HepG2 (cell line): ENCODE data around the gene ZMPSTE24. TPM values are rescaled to one million over a fixed set of nuclear protein-coding genes. Genes with fewer than 3 reads are reported as not detected.

ENCODE experiments used
- AHR ChIP-seq: IDR thresholded peaks from 2 replicates; pipeline ENCODE4 v1.6.1; 2018; ENCODE audit warnings: missing genetic modification reagents, missing compliant biosample characterization
- CEBPG ChIP-seq: IDR thresholded peaks from 2 replicates; pipeline ENCODE4 v1.6.1; 2016
- ETV5 ChIP-seq: IDR thresholded peaks from 2 replicates; pipeline ENCODE4 v1.6.1; 2018; ENCODE audit warnings: missing biosample characterization, missing genetic modification reagents, inconsistent platforms, borderline replicate concordance
- FOXA1 ChIP-seq, 2 experiments: fragments of 450-650 bp in 1 of 2; sonication (generic) in 1 of 2; formaldehyde crosslinking in 1 of 2; IDR thresholded peaks; 2 replicates each; pipeline versions ENCODE4 v1.4.0 to v1.6.1; 2016 to 2020; ENCODE audit warnings: missing genetic modification reagents in 1 of 2
- HES4 ChIP-seq: sonication (generic); formaldehyde crosslinking; IDR thresholded peaks from 2 replicates; pipeline ENCODE4 v1.9.0; 2021; ENCODE audit warnings: mild to moderate bottlenecking, missing genetic modification reagents, borderline replicate concordance
- HMGXB4 ChIP-seq, 2 experiments: sonication (generic) in 1 of 2; formaldehyde crosslinking in 1 of 2; IDR thresholded peaks; 2 replicates each; pipeline versions ENCODE4 v1.4.0 to v1.6.1; 2018 to 2020; ENCODE audit warnings: missing genetic modification reagents in 2 of 2, borderline replicate concordance in 1 of 2, low read depth in 1 of 2, mild to moderate bottlenecking in 1 of 2, missing biosample characterization in 1 of 2
- HOXA5 ChIP-seq: sonication (generic); formaldehyde crosslinking; IDR thresholded peaks from 2 replicates; pipeline ENCODE4 v1.4.0; 2020; ENCODE audit warnings: missing genetic modification reagents
- KDM2A ChIP-seq: sonication (generic); formaldehyde crosslinking; IDR thresholded peaks from 2 replicates; pipeline ENCODE4 v1.4.0; 2020; ENCODE audit warnings: low read depth, missing genetic modification reagents, borderline replicate concordance
- KLF6 ChIP-seq: IDR thresholded peaks from 2 replicates; pipeline ENCODE4 v1.8.0; 2016; ENCODE audit warnings: missing biosample characterization, missing genetic modification reagents
- NR2F1 ChIP-seq, 2 experiments: fragments of 450-650 bp in 1 of 2; formaldehyde crosslinking in 1 of 2; IDR thresholded peaks; 2 replicates each; pipeline versions ENCODE4 v1.5.0 to v1.6.1; 2016 to 2020; ENCODE audit warnings: mild to moderate bottlenecking in 1 of 2, missing compliant biosample characterization in 1 of 2, missing genetic modification reagents in 1 of 2, moderate library complexity in 1 of 2
- SMC3 ChIP-seq: IDR thresholded peaks from 2 replicates; pipeline ENCODE4 v1.6.1; 2011; ENCODE audit warnings: low read length, improper control_type of control experiment
- TRIM22 ChIP-seq: fragments of 450-650 bp; IDR thresholded peaks from 2 replicates; pipeline ENCODE4 v1.6.1; 2017
- WIZ ChIP-seq: sonication (generic); formaldehyde crosslinking; IDR thresholded peaks from 2 replicates; pipeline ENCODE4 v1.5.1; 2020; ENCODE audit warnings: mild to moderate bottlenecking, missing genetic modification reagents
- ZFP41 ChIP-seq: sonication (generic); formaldehyde crosslinking; IDR thresholded peaks from 2 replicates; pipeline ENCODE4 v1.4.0; 2020; ENCODE audit warnings: mild to moderate bottlenecking, missing genetic modification reagents, borderline replicate concordance
- ZMYM3 ChIP-seq: sonication (generic); formaldehyde crosslinking; IDR thresholded peaks from 2 replicates; pipeline ENCODE4 v1.5.1; 2020; ENCODE audit warnings: mild to moderate bottlenecking, missing genetic modification reagents
- ZNF432 ChIP-seq: sonication (generic); formaldehyde crosslinking; IDR thresholded peaks from 2 replicates; pipeline ENCODE4 v1.5.0; 2020; ENCODE audit warnings: missing genetic modification reagents, mild to moderate bottlenecking, borderline replicate concordance
- ZNF512 ChIP-seq: sonication (generic); formaldehyde crosslinking; IDR thresholded peaks from 2 replicates; pipeline ENCODE4 v1.4.0; 2020; ENCODE audit warnings: mild to moderate bottlenecking, missing genetic modification reagents
- ZNF556 ChIP-seq: sonication (generic); formaldehyde crosslinking; IDR thresholded peaks from 2 replicates; pipeline ENCODE4 v1.4.0; 2020; ENCODE audit warnings: mild to moderate bottlenecking, missing genetic modification reagents, borderline replicate concordance
- ZNF713 ChIP-seq: sonication (generic); formaldehyde crosslinking; IDR thresholded peaks from 2 replicates; pipeline ENCODE4 v1.4.0; 2020; ENCODE audit warnings: mild to moderate bottlenecking, missing genetic modification reagents
- ZNF737 ChIP-seq: sonication (generic); formaldehyde crosslinking; IDR thresholded peaks from 2 replicates; pipeline ENCODE4 v1.5.0; 2020; ENCODE audit warnings: missing genetic modification reagents, mild to moderate bottlenecking, borderline replicate concordance
- ZNF746 ChIP-seq: sonication (generic); formaldehyde crosslinking; IDR thresholded peaks from 2 replicates; pipeline ENCODE4 v1.8.0; 2022; ENCODE audit warnings: mild to moderate bottlenecking, missing genetic modification reagents
- ZNF790 ChIP-seq: sonication (generic); formaldehyde crosslinking; IDR thresholded peaks from 2 replicates; pipeline ENCODE4 v1.8.0; 2022; ENCODE audit warnings: missing genetic modification reagents, mild to moderate bottlenecking, borderline replicate concordance
- ZNF800 ChIP-seq: sonication (generic); formaldehyde crosslinking; IDR thresholded peaks from 2 replicates; pipeline ENCODE4 v1.4.0; 2020; ENCODE audit warnings: missing genetic modification reagents
- ZSCAN30 ChIP-seq: sonication (generic); formaldehyde crosslinking; IDR thresholded peaks from 2 replicates; pipeline ENCODE4 v1.5.0; 2020; ENCODE audit warnings: mild to moderate bottlenecking, missing genetic modification reagents
- polyA plus RNA-seq, 8 experiments: library from polyadenylated mRNA; depleted of rRNA in 3 of 8; stranded (reverse) in 7 of 8; unstranded in 1 of 8; fragments of >200 nt; fragmentation: Illumina TruSeq in 4 of 8; extraction: Trizol in 4 of 8; gene quantifications; 2 replicates each; pipeline versions ENCODE4 v1.2.1 to v1.2.3, GENCODE V29; 2011 to 2016; ENCODE audit warnings: low read depth in 4 of 8, missing spikeins in 1 of 8, mixed read lengths in 1 of 8; ENCODE audit not compliant: insufficient read depth in 1 of 8
- total RNA-seq, 5 experiments: library from RNA; depleted of rRNA; stranded (reverse); fragments of >200 nt; fragmentation: Illumina TruSeq; extraction: Trizol; gene quantifications; 2 replicates each; pipeline ENCODE4 v1.2.3, GENCODE V29; 2016; ENCODE audit warnings: low read depth in 1 of 5

The ZMPSTE24 gene
- total and polyA plus RNA-seq, 2 of the 13 experiments (the other 11 are each of a cell fraction or from before 2014, with no cell fraction given): 13.6 to 60.2 TPM

- TF ChIP-seq ZFP41 (CRISPR knock-in tag) (no peak), ZNF800 (CRISPR knock-in tag) (0 out of 2 replicates have a peak, but pooled peaks have one; percentile 53), CEBPG (CRISPR knock-in tag) (peak; percentile 84), TRIM22 (no peak), HES4 (no peak), AHR (CRISPR knock-in tag) (0 out of 2 replicates have a peak, but pooled peaks have one; percentile 60), ZNF713 (CRISPR knock-in tag) (no peak; the same call in 1 of the 2 replicates), ZNF746 (CRISPR knock-in tag) (no peak), HMGXB4 (CRISPR knock-in tag; IDR thresholded peaks at IDR 0.05; ENCODE audit: borderline replicate concordance in 1 of 2, low read depth in 1 of 2) (peak; percentile 73 to 75; a peak in 3 of 4 replicates), ETV5 (CRISPR knock-in tag) (peak; percentile 74), KLF6 (CRISPR knock-in tag) (no peak), FOXA1 (IDR thresholded peaks at IDR 0.05) (no peak), FOXA1 (CRISPR knock-in tag; IDR thresholded peaks at IDR 0.05) (peak; percentile 7; the same call in 1 of the 2 replicates), ZMYM3 (CRISPR knock-in tag) (peak; percentile 84), ZNF737 (CRISPR knock-in tag) (no peak), KDM2A (CRISPR knock-in tag) (peak; percentile 54; the same call in 1 of the 2 replicates), SMC3 (peak; percentile 96), ZNF790 (no peak), HOXA5 (peak; percentile 45; the same call in 1 of the 2 replicates), ZNF512 (CRISPR knock-in tag) (no peak), ZSCAN30 (CRISPR knock-in tag) (no peak), ZNF556 (CRISPR knock-in tag) (0 out of 2 replicates have a peak, but pooled peaks have one; percentile 67), ZNF432 (no peak), NR2F1 (CRISPR knock-in tag; IDR thresholded peaks at IDR 0.05) (no peak), WIZ (CRISPR knock-in tag) (no peak)
Observed at GRCh38 chr1:40338745-40339419, 80.8 kb downstream of the ZMPSTE24 start (continued).
